Fibroblast of peridontal ligament (primary cell): ENCODE measurements around the gene IGSF9.

Experiments
- DNase-seq: peaks from one replicate; pipeline ENCODE4 v3.0.0-alpha.2; 2010; ENCODE audit errors: extremely low read depth

Gene IGSF9, protein sequence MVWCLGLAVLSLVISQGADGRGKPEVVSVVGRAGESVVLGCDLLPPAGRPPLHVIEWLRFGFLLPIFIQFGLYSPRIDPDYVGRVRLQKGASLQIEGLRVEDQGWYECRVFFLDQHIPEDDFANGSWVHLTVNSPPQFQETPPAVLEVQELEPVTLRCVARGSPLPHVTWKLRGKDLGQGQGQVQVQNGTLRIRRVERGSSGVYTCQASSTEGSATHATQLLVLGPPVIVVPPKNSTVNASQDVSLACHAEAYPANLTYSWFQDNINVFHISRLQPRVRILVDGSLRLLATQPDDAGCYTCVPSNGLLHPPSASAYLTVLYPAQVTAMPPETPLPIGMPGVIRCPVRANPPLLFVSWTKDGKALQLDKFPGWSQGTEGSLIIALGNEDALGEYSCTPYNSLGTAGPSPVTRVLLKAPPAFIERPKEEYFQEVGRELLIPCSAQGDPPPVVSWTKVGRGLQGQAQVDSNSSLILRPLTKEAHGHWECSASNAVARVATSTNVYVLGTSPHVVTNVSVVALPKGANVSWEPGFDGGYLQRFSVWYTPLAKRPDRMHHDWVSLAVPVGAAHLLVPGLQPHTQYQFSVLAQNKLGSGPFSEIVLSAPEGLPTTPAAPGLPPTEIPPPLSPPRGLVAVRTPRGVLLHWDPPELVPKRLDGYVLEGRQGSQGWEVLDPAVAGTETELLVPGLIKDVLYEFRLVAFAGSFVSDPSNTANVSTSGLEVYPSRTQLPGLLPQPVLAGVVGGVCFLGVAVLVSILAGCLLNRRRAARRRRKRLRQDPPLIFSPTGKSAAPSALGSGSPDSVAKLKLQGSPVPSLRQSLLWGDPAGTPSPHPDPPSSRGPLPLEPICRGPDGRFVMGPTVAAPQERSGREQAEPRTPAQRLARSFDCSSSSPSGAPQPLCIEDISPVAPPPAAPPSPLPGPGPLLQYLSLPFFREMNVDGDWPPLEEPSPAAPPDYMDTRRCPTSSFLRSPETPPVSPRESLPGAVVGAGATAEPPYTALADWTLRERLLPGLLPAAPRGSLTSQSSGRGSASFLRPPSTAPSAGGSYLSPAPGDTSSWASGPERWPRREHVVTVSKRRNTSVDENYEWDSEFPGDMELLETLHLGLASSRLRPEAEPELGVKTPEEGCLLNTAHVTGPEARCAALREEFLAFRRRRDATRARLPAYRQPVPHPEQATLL

DNA sequence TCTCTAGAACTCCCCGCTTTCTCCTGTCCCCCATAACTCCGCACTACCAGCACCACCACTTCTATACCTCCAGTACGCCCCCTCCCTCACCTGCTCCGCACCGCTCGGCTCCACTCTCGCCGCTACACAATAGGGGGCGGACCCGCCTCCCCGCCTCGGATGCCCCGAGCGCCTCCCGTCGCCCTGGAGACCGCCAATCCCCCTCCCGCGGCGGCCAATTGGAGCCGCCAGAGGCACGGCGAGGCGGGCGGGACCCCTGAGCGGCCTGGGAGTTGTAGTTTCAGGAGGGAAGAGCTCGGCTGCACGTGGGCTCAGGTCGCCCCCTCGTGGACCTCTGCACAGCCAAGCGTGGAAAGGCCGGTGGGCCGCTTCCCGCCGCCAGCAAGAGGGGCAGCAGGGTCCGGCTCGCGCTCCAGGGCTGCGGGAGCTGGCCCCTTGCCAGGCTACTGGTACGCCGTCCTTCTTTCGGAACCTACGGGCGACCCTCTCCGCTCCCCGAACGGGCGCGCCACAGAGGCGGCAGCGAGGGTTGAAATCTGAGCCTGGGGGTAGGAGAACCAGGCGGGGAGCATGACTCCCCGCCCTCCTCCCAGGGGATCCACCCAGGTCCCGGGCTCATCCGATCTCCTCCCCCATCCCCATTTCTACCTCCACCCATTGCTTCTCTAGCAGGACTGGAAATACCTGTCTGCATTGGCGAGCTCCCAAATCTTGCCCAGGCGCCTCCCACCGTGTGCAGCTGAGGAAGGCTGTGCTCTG, at the start of gene IGSF9:
Gene IGSF9, minus strand, starts transcription at position 131 of the 759 bp plus-strand sequence. CDS start 2,159 bp downstream, outside the sequence.
- DNase-seq, result peak; percentile 29

DNA sequence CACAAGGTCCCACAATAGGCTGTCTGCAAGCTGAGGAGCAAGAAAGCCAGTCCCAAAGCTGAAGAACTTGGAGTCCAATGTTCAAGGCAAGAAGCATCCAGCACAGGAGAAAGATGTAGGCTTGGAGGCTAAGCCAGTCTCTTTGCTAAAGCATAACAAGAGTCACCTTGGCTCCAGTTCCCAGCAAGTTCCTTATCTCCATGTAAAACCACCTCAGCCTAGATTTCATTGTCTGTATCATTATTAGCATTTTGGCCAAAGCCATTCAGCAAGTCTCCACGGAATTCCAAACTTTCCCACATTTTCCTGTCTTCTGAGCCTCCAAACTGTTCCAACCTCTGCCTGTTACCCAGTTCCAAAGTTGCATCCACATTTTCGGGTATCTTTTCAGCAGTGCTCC, 49.5 kb upstream of the IGSF9 start:
- DNase-seq, result no peak

DNA sequence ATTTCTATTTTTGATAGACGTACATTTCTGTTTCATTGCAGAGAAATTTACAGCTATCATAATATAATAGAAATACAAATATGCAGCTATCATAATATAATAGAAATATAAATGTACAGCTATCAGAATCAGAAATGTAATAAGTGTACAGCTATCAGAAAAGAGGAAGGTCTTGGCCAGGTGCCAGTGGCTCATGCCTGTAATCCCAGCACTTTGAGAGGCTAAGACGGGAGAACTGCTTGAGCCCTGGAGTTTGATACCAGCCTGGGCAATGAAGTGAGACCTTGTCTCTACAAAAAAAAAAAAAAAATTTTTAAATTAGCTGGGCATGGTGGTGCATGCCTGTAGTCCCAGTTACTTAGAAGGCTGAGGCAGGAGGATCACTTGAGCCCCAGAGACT, 48.5 kb upstream of the IGSF9 start:
- DNase-seq, result no peak

DNA sequence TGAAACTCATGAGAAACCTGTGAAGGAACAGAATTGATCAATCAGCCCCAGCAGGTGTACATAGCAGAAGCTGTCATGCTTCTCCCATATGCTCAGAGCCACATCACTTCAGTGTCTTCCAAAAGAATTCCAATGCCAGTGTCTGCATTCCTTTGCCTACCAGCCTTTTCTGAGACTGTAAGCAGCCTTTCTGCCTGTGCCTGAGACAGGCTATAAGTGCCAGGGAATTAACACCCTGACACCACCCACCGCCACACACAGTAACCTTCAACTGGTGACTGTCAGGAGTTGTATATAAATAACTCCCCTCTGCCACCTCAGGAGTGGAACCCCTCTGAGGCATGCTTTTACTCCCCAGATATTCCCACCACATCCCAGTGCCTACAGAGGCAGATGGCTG, 46.7 kb upstream of the IGSF9 start:
- DNase-seq, result no peak

DNA sequence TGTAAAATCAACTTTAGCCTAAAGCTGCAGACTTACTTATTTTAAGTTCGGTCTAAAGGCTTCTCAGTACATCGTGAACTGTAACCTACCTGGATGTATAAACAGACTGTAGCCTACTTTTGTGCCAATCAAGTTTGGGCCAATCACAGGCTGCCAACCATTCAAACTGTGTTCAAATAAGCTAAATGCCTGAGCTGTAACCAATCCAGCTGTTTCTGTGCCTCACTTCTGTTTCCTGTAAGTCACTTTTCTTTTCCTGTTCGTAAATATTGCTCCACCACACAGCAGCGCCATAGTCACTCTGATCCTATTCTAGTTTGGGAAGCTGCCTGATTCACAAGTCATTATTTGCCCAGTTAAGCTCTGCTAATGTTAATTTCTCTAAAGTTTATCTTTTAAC, 46.1 kb upstream of the IGSF9 start:
- peak; percentile 45 for DNase-seq

DNA sequence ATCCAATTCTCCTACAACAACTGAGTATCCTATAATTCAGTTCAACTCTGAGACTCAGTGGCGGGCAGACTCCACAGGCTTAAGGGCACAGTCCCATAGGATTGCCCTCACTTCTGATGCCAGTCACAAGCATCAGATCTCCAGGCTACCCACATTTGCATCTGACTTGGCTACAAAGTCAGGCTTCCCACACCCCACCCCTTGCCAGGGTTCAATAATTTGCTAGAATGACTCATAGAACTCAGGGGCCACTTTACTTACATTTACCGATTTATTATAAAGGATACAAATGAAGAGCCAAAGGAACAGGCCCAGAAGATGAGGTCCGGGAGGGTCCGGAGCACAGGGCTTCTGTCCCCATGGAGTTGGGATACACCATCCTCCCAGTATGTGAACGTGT, 44.6 kb upstream of the IGSF9 start:
- DNase-seq, result no peak

DNA sequence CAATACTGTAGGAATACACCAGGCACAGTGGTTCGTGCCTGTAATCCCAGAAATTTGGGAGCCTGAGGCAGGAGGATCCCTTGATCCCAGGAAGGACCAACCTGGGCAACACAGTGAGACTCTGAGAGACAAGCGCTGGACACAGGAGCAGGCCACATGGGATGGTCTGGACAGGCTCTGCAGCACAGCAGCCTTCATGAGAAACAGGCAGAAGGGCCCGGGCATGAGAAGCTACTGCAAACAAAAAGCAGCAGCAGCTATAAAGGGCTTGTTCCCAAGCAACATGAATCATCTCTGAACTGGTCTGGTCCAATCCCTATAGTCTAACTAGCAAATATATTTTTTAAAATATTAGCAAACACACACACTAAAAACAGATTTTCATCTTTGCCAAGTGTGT, 44.2 kb upstream of the IGSF9 start:
- DNase-seq, result peak; percentile 41

DNA sequence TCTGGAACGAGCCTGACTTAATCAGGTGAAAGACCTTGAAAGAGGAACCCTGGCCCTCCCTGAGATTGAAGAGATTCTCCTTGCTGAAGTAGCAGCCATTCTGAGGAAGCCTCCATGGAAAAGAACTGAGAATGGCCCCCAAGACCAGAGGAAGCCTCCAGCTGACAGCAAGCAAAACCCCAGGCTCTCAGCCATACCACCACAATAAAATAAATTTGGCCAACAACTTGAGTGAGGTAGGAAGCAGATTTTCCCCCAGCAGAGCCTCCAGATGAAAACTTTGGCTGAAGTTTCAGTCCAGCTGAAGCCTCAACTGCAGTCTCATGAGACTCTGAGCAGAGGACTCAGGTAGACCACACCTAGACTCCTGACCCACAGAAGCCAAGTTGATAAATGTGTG, 42.6 kb upstream of the IGSF9 start:
- no peak for DNase-seq

DNA sequence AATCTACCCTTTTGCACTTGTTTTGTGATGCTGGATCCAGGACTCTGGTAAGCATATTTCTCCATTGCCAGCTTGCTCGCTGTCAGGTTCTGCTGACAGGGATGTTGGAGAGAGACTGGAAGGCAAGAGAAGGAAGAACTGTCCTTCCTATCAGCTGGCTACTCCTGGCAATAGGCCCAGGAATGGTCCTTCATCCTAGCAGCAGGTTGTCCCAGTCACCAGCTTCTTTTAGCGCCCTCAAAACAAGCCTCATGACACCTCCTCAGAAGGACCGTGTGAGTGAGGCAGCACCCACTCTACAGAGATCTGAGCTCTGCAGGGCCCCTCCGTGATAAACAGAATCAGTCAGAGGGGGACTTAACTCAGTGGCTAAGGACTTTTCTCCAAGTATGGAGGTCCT, 41.8 kb upstream of the IGSF9 start:
- DNase-seq, result no peak

DNA sequence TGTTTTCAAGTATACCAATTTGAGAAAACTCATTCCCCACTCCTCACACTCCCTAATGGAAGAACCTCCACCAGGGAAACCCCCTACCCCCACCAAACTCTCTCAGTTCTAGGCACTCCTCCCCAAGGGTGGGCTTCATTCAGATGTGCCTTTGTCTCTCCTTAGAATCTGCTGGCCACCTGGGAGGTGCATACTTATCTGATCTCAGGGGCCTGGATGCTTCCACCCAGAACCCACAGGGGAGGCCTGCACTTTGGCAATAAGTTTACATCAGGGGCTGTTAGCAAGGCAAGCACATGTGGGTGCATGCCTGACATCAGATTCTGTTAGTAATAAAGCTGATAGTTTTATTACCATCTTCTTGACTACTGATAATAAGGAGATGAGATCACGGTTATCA, 41.1 kb upstream of the IGSF9 start:
- no peak for DNase-seq

DNA sequence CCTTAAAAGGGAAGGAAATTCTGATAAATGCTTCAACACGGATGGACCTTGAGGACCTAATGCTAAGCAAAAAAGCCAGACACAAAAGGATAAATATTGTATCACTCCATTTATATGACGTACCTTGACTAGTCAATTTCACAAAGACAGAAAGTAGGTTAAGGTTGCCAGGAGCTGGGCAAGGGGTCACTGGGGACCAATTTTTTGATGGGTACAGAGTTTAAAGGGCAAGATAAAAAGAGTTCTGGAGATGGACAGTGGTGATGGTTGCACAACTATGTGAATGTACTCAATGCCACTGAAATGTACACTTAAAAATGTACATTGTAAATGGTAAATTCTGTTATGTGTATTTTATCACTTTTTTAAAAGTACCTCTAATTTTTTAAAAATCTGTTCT, 40.7 kb upstream of the IGSF9 start:
- no peak for DNase-seq

DNA sequence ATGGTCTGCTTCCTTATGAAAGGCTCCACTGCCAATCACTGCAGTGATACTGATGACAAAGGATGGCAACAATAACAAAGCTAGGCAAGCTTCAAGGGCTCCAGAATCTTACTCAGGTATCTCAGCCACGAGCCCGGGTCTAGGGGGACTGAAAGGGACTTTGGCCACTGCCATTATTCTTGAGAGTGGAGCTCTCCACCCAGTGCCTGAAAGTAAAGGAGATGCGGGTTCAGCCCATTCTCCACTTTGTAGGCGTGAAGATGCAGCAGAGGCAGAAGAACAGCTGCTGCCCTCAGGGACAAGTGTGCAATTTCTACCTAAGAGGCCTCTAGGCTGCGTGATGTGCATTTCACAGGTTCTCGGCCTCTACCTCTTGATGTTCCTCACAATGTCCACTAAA, 40.1 kb upstream of the IGSF9 start:
- DNase-seq, result no peak

DNA sequence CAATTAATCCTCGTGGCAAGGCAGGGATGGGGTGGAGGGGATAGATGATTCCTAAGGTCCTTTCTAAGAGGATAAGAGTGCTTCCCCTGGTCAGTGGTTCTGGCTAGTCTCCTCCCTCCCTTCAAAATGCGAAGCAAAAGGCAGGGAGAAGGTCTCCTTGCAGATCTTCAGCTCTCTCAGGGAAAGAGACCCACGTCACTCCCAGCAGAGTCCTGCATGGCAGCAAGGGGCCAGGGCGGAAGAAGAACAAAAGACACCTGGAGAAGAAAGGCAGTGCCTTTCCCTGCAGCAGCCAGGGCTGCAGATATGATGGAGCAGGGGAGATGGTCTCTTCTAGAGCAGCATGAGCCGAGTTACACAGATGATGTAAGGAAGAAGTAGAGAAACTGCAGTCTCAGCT, 38.3 kb upstream of the IGSF9 start:
- DNase-seq, result no peak

DNA sequence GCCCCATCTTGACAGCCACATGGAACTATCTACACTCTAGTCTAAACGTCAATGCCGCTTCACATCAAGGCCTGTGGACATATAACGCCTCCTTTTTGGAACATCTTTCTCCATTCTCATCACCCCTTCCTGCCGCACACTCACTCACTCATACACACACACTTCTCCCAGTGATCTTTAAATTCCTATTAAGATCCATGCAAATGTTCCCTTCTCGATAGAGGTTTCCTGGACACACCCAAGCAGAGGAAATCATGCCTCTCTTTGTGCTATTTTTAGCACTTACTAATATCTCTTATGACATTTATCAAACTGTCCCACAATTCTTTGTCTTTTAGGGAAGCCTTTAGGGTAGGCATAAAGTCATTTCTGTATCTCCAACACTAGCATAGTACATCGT, 36.9 kb upstream of the IGSF9 start:
- DNase-seq, result no peak

DNA sequence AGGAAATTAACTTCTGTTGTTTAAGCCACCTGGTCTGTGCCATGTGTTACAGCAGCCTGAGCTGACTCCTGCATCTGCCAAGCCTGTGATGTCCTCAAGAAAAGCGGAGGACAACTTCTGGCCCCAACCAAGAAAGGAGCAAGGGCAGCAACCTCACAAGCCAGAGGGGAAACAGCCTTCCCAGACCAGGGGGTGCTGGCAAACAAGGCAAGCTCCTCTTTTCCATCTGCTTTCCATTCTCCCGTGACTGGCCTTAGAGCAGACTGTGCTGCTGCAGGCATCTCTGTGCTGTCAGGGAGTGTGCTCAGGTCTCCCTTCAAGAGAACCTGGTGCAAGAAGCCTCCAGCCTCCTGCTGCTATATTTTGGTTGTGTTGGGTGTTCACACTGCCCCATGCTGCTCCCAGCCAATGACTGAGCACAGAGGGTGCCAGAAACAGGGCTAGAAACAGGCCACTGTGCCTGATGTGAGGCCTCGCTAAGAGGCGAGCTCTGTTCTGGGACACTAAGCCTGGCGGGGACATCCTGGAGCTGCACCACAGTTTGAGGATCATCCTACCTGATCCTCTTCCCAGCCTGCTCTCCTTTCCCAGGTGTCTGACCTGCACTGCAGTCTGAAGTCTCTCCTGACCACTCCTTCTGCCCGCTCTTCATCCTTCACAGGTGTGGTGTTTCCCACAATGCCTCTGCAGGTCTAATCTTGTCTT, 36.1 kb upstream of the IGSF9 start:
- DNase-seq, result no peak

DNA sequence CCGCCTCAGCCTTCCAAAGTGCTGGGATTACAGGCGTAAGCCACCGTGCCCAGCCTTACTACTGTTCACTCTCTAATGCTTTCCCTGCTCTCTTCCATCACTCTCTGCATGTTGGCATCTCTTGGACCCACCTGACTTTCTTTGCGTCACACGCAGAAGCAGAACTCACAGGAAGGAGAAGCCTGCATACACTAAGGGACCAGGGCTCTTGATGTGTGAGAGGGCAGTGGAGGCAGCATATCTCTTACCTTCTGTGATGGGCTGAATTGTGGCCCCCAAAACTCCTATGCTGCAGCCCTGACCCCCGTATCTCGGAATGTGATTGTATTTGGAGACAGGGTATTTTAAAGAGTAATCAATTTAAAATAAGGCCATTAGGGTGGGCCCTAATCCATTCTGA, 35.4 kb upstream of the IGSF9 start:
- DNase-seq, result no peak

DNA sequence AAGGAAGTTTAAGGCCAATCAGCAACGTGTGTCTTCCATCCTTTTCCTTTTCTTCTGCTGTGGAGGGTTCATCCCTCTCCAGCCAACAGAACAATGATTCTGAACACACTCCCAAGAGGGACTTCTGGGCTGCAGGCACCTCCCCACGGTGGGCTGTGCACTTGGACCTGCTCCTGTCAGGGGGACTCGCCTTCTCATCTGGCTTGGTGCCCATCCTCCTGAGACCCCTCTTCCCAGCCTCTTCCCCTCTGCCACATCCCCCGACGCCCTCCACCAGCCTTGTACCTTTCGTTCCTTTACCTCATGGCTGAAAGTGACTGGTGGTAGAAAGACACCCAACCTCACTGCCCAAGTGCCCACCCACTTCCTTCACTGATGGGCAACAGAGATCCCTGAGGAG, 34.7 kb upstream of the IGSF9 start:
- no peak for DNase-seq

DNA sequence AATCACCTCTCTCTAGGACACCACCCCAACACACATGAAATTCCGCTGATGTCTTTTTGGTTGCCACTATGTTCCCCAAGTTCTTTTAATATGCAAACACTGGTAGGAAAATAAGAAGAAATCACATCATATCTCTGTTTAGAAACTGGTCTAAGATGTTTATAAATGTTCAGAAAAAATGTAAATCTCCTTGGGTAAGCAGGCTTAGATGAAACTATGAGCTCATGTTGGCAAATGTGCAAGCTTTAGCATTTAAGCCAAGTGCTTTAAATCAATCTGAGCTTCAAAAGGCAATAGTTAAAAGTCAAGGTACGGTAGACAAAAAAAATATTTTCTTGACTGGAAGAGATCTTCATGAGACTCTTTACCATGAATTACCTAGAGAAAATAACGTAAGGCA, 33.8 kb upstream of the IGSF9 start:
- peak; percentile 83 for DNase-seq

DNA sequence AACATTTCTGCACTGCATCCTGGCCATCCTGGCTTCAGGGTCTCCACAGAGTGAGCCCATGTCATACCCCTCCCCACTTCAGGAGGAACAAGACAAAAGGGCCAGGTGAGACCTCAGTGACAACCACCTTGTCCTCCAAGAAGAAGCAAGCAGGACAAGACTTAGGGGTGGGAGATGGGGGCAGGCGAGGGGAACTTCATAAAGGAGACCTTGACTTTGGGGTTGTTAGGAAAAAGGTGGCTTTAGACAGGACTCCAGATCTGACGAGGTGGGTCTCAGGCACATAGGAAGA, 32.6 kb upstream of the IGSF9 start:
- no peak for DNase-seq

DNA sequence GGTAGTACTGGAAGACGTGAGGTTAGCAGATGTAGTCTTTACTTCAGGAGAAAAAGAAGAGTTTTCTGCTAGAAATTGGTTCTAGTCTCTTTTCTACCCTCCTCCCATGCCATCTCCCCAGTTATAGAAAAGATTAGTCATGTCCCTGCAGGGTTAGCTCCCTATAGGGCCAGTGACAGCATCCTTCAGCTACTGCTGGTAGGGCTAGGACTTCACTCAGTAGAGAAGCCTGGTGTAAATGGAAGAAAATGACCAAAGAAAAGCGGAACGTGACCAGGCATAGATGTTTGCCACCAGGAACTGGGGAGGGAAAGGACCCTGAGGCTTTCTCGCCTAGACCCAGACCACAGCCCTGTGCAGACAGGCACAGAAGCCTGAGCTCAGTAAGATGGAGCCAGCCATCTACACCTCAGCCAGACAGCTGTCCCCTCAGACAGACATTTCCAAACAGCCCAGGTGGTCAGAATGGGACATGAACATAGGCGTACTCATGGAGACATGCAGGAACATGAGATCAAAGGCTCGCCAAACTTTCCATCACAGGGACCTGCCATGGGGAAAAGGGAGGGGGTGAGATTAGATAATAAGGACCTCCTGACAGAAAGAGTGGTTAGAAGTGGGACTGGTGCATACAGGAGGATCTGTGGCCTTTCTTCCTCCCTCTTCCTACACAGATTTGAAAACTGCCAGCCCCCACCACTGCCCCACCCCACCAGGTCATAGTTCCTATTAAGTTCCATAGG, 32.1 kb upstream of the IGSF9 start:
- DNase-seq, result no peak
